Fibroblast of lung (primary cell): ENCODE data around the gene CHSY1. TPM values are rescaled to one million over a fixed set of nuclear protein-coding genes. Genes with fewer than 3 reads are reported as not detected.

ENCODE experiments used
- DNase-seq, 2 donors: peaks; one replicate each; pipeline versions ENCODE4 v3.0.0 to v3.0.0-alpha.2; 2010; ENCODE audit warnings: low read depth in 2 of 2
- H2AFZ ChIP-seq: 2 replicates; pipeline ENCODE4 v1.5.1; 2012; ENCODE audit warnings: low read length, control low read depth, inconsistent platforms
- H3K27ac ChIP-seq: 2 replicates; pipeline ENCODE4 v1.5.1; 2011; ENCODE audit warnings: low read length, control low read depth; ENCODE audit not compliant: insufficient read depth
- H3K27me3 ChIP-seq: 2 replicates; pipeline ENCODE4 v1.5.1; 2011; ENCODE audit warnings: mild to moderate bottlenecking, low read length; ENCODE audit not compliant: control insufficient read depth, insufficient read depth
- H3K36me3 ChIP-seq: 2 replicates; pipeline ENCODE4 v1.5.1; 2011; ENCODE audit warnings: low read length; ENCODE audit not compliant: control insufficient read depth, insufficient read depth
- H3K4me1 ChIP-seq: 2 replicates; pipeline ENCODE4 v1.5.1; 2011; ENCODE audit warnings: low read length; ENCODE audit not compliant: control insufficient read depth, insufficient read depth; ENCODE audit errors: extremely low read depth
- H3K4me2 ChIP-seq: 2 replicates; pipeline ENCODE4 v1.5.1; 2011; ENCODE audit warnings: low read length, control low read depth; ENCODE audit not compliant: insufficient read depth; ENCODE audit errors: extremely low read depth
- H3K4me3 ChIP-seq, 4 experiments: fragments of 200-600 bp in 1 of 4; sonication (generic) in 1 of 4; replicated peaks in 1 of 4; 2 replicates each; pipeline ENCODE4 v1.5.1; 2011 to 2016; ENCODE audit warnings: low read length in 4 of 4, low read depth in 3 of 4, mild to moderate bottlenecking in 3 of 4, control low read depth in 2 of 4, inconsistent platforms in 1 of 4, mixed read lengths in 1 of 4; ENCODE audit not compliant: insufficient read depth in 1 of 4; ENCODE audit errors: control extremely low read depth in 1 of 4
- H3K79me2 ChIP-seq: 2 replicates; pipeline ENCODE4 v1.5.1; 2012; ENCODE audit warnings: mild to moderate bottlenecking, low read length, inconsistent platforms; ENCODE audit not compliant: control insufficient read depth, insufficient read depth
- H3K9ac ChIP-seq: 2 replicates; pipeline ENCODE4 v1.5.1; 2011; ENCODE audit warnings: mild to moderate bottlenecking, low read length, control low read depth; ENCODE audit not compliant: insufficient read depth
- H3K9me3 ChIP-seq: 2 replicates; pipeline ENCODE4 v1.5.1; 2012; ENCODE audit warnings: low read depth, low read length; ENCODE audit not compliant: control insufficient read depth, insufficient read depth
- H4K20me1 ChIP-seq: 2 replicates; pipeline ENCODE4 v1.5.1; 2011; ENCODE audit warnings: low read length; ENCODE audit not compliant: control insufficient read depth, insufficient read depth; ENCODE audit errors: extremely low read depth
- EZH2 ChIP-seq: IDR thresholded peaks from 2 replicates; pipeline ENCODE4 v1.5.1; 2012; ENCODE audit warnings: low read length, control low read depth, mild to moderate bottlenecking; ENCODE audit errors: missing control alignments
- polyA plus RNA-seq, 2 donors: library from polyadenylated mRNA; depleted of rRNA in 1 of 2; stranded (reverse) in 1 of 2; unstranded in 1 of 2; fragments of >200 nt; gene quantifications; 2 replicates each; pipeline ENCODE4 v1.2.1, GENCODE V29; 2011 to 2012; ENCODE audit warnings: missing spikeins in 1 of 2
- total RNA-seq: library from RNA; depleted of rRNA; stranded (reverse); fragments of >200 nt; gene quantifications from 2 replicates; pipeline ENCODE4 v1.2.1, GENCODE V29; 2014
- TF ChIP-seq, protein P1 (sequence below), 2 donors: IDR thresholded peaks in 1 of 2; conservative IDR thresholded peaks in 1 of 2; 1 replicate in 1 of 2; 2 replicates in 1 of 2; pipeline ENCODE4 v1.5.1; 2011 to 2012; ENCODE audit warnings: low read length in 2 of 2, control low read depth in 1 of 2, inconsistent platforms in 1 of 2, low read depth in 1 of 2, mild to moderate bottlenecking in 1 of 2

CHSY1 gene
- total and polyA plus RNA-seq, 2 donors (not counting 1 experiment from before 2014, with no cell fraction given), result 28.6 to 57.0 TPM

GRCh38 chr15:101258238-101259144 is 6.6 kb upstream of the CHSY1 start:
- no peaks in the 10 kb centered on the region for H4K20me1 ChIP-seq
- H3K27ac ChIP-seq, result no peak overlapping the region
- no peaks in the 10 kb centered on the region for H3K36me3 ChIP-seq
- no peak overlapping the region for H2AFZ ChIP-seq
- no peaks in the 10 kb centered on the region for H3K79me2 ChIP-seq
- peak; percentile 63 to 87 for DNase-seq
- H3K9ac ChIP-seq, result no peak overlapping the region
- H3K4me3 ChIP-seq, result no peak overlapping the region
- TF ChIP-seq EZH2, result no peak
- TF ChIP-seq, protein P1, sequence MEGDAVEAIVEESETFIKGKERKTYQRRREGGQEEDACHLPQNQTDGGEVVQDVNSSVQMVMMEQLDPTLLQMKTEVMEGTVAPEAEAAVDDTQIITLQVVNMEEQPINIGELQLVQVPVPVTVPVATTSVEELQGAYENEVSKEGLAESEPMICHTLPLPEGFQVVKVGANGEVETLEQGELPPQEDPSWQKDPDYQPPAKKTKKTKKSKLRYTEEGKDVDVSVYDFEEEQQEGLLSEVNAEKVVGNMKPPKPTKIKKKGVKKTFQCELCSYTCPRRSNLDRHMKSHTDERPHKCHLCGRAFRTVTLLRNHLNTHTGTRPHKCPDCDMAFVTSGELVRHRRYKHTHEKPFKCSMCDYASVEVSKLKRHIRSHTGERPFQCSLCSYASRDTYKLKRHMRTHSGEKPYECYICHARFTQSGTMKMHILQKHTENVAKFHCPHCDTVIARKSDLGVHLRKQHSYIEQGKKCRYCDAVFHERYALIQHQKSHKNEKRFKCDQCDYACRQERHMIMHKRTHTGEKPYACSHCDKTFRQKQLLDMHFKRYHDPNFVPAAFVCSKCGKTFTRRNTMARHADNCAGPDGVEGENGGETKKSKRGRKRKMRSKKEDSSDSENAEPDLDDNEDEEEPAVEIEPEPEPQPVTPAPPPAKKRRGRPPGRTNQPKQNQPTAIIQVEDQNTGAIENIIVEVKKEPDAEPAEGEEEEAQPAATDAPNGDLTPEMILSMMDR (conservative IDR thresholded peaks at IDR 0.05 in 1 of 2, IDR thresholded peaks at IDR 0.05 in 1 of 2; ENCODE audit: low read depth in 1 of 2, low read length in 2 of 2), result peak; percentile 78 to 80
- H3K4me2 ChIP-seq, result no peak overlapping the region
- no peaks in the 10 kb centered on the region for H3K9me3 ChIP-seq
- peaks cover 6% of the 10 kb centered on the region for H3K4me1 ChIP-seq
- peaks cover 5% of the 10 kb centered on the region for H3K27me3 ChIP-seq

DNA sequence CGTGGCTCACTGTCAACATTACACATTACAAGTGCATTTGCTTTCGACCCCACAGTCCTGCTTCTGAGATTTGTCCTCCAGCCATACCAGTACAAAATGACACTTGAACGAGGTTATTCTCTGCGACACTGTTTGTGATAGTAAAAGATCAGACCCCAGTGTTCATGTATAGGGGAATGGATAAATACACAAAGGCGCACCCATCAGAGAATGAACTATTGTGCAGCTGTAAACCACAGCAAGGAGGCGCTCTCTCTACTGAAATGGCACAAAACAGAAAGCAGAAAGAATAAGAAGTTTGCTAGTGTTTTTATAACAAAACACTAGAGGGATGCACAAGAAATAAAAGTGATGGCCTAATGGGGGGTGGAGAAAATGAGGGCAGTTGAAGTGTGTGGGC is 4.9 kb upstream of the CHSY1 start:
- H2AFZ ChIP-seq, result no peak overlapping the region
- no peak for DNase-seq
- no peak overlapping the region for H3K4me2 ChIP-seq
- H3K4me1 ChIP-seq, result peaks cover 6% of the 10 kb centered on the region
- H4K20me1 ChIP-seq, result no peaks in the 10 kb centered on the region
- no peak overlapping the region for H3K27ac ChIP-seq
- H3K27me3 ChIP-seq, result peaks cover 3% of the 10 kb centered on the region
- no peak overlapping the region for H3K9ac ChIP-seq
- no peak for TF ChIP-seq EZH2
- TF ChIP-seq, protein P1 (conservative IDR thresholded peaks at IDR 0.05 in 1 of 2, IDR thresholded peaks at IDR 0.05 in 1 of 2; ENCODE audit: low read depth in 1 of 2, low read length in 2 of 2), result peak; percentile 17 to 30
- H3K36me3 ChIP-seq, result no peaks in the 10 kb centered on the region
- H3K79me2 ChIP-seq, result no peaks in the 10 kb centered on the region
- no peak overlapping the region for H3K4me3 ChIP-seq
- no peaks in the 10 kb centered on the region for H3K9me3 ChIP-seq

DNA sequence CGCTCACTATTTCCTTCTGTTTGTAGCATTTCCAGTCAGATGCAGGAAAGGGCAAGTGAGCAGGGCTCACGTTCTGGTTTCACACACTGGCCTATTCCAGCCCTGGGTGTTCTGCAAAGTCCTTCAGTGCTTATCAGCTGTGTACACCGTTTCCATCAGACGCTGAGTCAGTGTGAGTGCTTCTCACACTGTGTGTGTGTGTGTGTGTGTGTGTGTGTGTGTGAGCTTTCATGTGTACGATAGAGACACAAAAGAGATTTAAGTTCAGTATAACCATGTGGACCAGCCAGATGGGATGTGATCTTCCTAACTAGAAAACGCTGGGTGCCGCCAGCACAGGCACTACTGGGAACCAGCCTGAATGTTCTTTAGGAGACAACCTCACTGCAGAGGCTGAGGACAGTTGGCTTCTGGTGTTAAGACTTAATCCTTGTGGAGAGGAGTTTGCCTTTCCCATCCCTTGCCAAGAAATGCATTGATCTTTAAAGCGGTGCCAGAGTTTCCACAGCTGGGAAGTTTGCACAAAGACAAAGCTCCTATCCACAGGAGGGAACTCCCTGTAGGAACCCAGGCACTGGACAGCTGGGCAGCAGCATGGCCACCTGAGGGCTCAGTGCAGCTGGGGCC is 3.9 kb upstream of the CHSY1 start:
- H3K4me2 ChIP-seq, result peak overlapping the region; percentile 15
- peaks cover 7% of the 10 kb centered on the region for H3K79me2 ChIP-seq
- no peak overlapping the region for H3K9ac ChIP-seq
- peak; percentile 87 to 92 for DNase-seq
- H4K20me1 ChIP-seq, result no peaks in the 10 kb centered on the region
- H3K27ac ChIP-seq, result no peak overlapping the region
- TF ChIP-seq EZH2, result no peak
- TF ChIP-seq, protein P1 (conservative IDR thresholded peaks at IDR 0.05 in 1 of 2, IDR thresholded peaks at IDR 0.05 in 1 of 2; ENCODE audit: low read depth in 1 of 2, low read length in 2 of 2), result no peak
- H3K27me3 ChIP-seq, result no peaks in the 10 kb centered on the region
- peaks cover 6% of the 10 kb centered on the region for H3K4me1 ChIP-seq
- no peaks in the 10 kb centered on the region for H3K9me3 ChIP-seq
- H3K4me3 ChIP-seq, result no peak overlapping the region
- peak overlapping the region; percentile 35 for H2AFZ ChIP-seq
- no peaks in the 10 kb centered on the region for H3K36me3 ChIP-seq
